NOMO-1 (cell line): ENCODE data around the gene HSD11B2.

ENCODE experiments used
- DNase-seq, 2 experiments: peaks; one replicate each; lab custom pipeline; 2025; ENCODE audit not compliant: unreplicated experiment in 2 of 2; lab: John Stamatoyannopoulos, UW

Gene HSD11B2

DNA sequence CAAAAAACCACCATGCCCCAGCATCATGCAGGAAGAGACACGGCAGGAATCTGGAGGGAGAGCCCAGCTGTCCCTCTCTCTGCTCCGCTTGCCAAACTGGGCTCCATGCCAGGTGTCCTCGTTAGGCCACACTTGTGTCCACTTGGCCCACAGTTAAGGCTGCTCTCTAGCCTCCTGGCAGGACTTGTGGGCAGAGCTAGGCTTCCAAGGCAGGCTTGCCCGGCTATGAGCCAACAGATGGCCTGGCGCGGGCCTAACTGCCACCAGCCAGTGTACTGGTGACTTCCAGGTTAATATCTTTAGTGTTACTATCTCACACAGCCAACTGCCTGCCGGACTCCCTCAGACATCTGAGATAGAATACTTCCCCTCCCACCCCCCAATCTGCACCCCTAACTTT is 39.4 kb downstream of the HSD11B2 start:
- DNase-seq: no peak

GRCh38 chr16:67471758-67472384 is 41.0 kb downstream of the HSD11B2 start:
- DNase-seq: no peak

- DNase-seq: no peak
These were observed 43.9 kb downstream of the HSD11B2 start for GRCh38 chr16:67474551-67475455.

- DNase-seq: no peak
These were observed 47.1 kb downstream of the HSD11B2 start for GRCh38 chr16:67477960-67478554.

- DNase-seq: peak; percentile 95 to 99
These were observed 50.1 kb downstream of the HSD11B2 start, which contains the start of gene ATP6V0D1 for GRCh38 chr16:67480833-67481560. Gene ATP6V0D1, minus strand, starts transcription at chr16:67481157. Its CDS starts 71 bp downstream, at chr16:67481086.

GRCh38 chr16:67481561-67482232 is 50.8 kb downstream of the HSD11B2 start:
- DNase-seq: peak in 1 of 2 experiments; percentile 43

- no peak for DNase-seq
These were observed 51.5 kb downstream of the HSD11B2 start for GRCh38 chr16:67482233-67482924.

DNA sequence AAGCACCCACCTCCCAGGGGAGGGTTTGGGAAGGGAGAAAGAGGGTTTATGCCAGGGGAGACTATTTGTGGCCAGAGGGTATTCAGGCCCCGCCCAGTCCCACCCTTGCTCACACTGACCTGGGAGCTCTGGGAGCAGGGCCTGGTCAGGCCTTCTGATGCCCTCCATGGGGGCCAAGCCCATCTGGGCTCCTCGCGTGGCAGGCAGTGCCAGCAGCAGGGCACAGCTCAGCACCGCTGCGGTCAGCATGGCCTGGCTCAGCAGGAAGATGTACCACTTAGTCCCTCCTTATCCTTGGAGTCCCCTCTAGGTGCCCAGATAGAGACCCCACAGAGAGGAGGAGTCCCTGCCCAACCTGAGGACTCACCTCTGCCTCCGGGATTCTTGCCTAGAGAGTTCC is 52.2 kb downstream of the HSD11B2 start, which contains the start of gene AGRP:
TSS of gene AGRP (minus strand) at position 398 of the 400 bp plus-strand sequence. CDS start at position 249, 149 bp downstream.
- no peak for DNase-seq

GRCh38 chr16:67483731-67484525 is 53.0 kb downstream of the HSD11B2 start:
- no peak for DNase-seq

DNA sequence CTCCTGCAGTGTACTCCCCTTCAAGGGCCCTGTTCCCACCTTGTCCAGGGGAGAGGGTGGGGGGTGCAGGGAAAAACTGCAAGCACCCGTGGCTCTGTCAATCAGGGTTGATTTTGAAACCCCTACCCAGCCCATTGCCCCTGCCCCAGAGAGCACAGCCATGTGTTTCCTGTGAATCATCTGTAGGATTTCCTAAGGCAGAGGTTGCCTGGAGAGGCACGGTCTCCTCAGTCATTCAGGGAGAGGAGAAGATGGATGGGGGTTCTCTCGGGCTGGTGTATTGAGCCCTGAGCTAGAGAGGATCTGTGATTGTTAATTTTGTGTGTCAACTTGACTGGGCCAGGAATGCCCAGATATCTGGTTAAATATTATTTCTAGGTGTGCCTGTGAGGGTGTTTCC is 55.9 kb downstream of the HSD11B2 start:
- DNase-seq: peak in 1 of 2 experiments; percentile 17
